Mesothelial cell of epicardium (in vitro differentiated cells): Measurements from ENCODE around the gene ANKRD11. TPM values are rescaled to one million over a fixed set of nuclear protein-coding genes. Genes with fewer than 3 reads are reported as not detected.
A peak's percentile ranks its signal among the peaks of the same experiment; 100 is the strongest.

Experiments used
- DNase-seq, 2 experiments: peaks; one replicate each; pipeline ENCODE4 v3.0.0; 2021; ENCODE audit warnings: low spot score in 2 of 2; ENCODE audit not compliant: unreplicated experiment in 2 of 2
- H3K27ac Mint-ChIP-seq: 2 replicates; pipeline ENCODE4 v1.8.0; 2021; ENCODE audit warnings: mixed read lengths
- H3K27me3 Mint-ChIP-seq: 2 replicates; pipeline ENCODE4 v1.8.0; 2021; ENCODE audit warnings: low read depth, mixed read lengths
- H3K36me3 Mint-ChIP-seq: 2 replicates; pipeline ENCODE4 v1.8.0; 2021; ENCODE audit warnings: mixed read lengths
- H3K4me1 Mint-ChIP-seq: 2 replicates; pipeline ENCODE4 v1.8.0; 2021; ENCODE audit warnings: mixed read lengths
- H3K4me3 Mint-ChIP-seq: 2 replicates; pipeline ENCODE4 v1.8.0; 2021; ENCODE audit warnings: mild to moderate bottlenecking, moderate library complexity, mixed read lengths
- H3K9me3 Mint-ChIP-seq: 2 replicates; pipeline ENCODE4 v1.8.0; 2021; ENCODE audit warnings: mixed read lengths
- total RNA-seq: library from RNA; stranded (reverse); gene quantifications from 3 replicates; pipeline ENCODE4 v1.2.1, GENCODE V29; 2021
- TF ChIP-seq, protein P1 (sequence below): fragments of 200-600 bp; sonication (generic); IDR thresholded peaks from one replicate; pipeline ENCODE4 v1.5.0; 2021; ENCODE audit warnings: antibody characterized with exemption; ENCODE audit not compliant: unreplicated experiment

The ANKRD11 gene
- total RNA-seq, 1 donor from 2014 or later: 247 TPM

DNA sequence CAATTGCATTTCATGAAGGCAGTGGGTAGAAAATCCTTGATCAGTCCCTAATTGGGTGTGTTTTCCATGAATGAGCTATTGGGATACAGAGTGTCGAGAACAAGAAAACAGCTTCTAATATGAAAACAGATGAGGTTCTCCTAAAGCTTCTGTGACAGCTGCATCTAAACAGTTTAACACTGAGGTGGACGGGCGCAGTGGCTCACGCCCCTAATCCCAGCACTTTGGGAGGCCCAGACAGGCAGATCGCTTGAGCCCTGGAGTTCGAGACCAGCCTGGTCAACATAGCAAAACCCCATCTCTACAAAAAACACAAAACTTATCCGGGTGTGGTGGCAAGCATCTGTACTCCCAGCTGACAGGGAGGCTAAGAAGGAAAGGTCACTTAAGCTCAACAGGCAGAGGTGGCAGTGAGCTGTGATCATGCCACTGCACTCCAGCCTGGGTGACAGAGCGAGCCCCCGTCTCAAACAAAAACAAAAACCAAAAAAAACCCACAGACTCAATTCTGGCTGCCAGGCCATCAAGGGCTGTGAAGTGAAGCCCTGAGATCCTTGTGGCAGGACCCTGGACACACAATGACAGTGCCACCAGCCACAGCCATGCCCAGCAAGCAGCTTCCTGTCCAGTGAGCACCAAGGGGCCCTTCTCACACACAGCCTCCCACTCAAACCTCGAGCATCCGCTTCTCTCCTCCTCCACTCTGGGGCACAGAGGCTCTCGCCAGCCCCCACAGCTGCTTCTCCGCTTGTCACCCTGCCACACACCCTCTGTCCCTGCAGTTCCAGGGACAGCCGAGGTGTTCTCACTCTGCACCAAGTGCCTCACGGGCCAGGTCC, 44.0 kb downstream of the ANKRD11 start:
- TF ChIP-seq, protein P1, sequence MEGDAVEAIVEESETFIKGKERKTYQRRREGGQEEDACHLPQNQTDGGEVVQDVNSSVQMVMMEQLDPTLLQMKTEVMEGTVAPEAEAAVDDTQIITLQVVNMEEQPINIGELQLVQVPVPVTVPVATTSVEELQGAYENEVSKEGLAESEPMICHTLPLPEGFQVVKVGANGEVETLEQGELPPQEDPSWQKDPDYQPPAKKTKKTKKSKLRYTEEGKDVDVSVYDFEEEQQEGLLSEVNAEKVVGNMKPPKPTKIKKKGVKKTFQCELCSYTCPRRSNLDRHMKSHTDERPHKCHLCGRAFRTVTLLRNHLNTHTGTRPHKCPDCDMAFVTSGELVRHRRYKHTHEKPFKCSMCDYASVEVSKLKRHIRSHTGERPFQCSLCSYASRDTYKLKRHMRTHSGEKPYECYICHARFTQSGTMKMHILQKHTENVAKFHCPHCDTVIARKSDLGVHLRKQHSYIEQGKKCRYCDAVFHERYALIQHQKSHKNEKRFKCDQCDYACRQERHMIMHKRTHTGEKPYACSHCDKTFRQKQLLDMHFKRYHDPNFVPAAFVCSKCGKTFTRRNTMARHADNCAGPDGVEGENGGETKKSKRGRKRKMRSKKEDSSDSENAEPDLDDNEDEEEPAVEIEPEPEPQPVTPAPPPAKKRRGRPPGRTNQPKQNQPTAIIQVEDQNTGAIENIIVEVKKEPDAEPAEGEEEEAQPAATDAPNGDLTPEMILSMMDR: no peak
- no peak for DNase-seq
- H3K4me3 Mint-ChIP-seq: no peak overlapping the region
- peaks cover 57% of the 10 kb centered on the region for H3K4me1 Mint-ChIP-seq
- no peaks in the 10 kb centered on the region for H3K27me3 Mint-ChIP-seq
- H3K36me3 Mint-ChIP-seq: no peaks in the 10 kb centered on the region
- no peaks in the 10 kb centered on the region for H3K9me3 Mint-ChIP-seq
- peak overlapping the region; percentile 51 for H3K27ac Mint-ChIP-seq

DNA sequence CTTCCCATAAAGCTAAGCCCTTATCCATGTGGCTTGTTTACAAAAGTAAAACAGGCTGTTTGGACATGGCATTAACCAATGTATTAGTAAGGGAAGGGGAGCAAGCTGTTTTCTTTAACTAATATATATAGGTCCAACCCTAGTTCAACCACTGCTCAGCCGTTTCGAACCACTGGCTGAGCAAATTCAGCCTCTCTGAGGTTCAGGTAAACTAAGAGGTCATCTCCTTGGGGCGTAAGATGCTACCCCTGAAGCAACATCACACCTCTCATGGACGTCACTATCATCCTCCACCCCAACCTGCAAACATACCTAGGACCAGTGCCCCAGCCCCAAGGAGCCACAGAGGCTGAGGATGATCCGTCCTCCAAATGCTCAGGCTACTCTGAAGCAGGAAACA, 45.2 kb downstream of the ANKRD11 start:
- no peak overlapping the region for H3K4me3 Mint-ChIP-seq
- TF ChIP-seq, protein P1: no peak
- no peaks in the 10 kb centered on the region for H3K27me3 Mint-ChIP-seq
- peaks cover 65% of the 10 kb centered on the region for H3K4me1 Mint-ChIP-seq
- H3K27ac Mint-ChIP-seq: peak overlapping the region; percentile 99
- H3K36me3 Mint-ChIP-seq: no peaks in the 10 kb centered on the region
- H3K9me3 Mint-ChIP-seq: no peaks in the 10 kb centered on the region
- DNase-seq: no peak

DNA sequence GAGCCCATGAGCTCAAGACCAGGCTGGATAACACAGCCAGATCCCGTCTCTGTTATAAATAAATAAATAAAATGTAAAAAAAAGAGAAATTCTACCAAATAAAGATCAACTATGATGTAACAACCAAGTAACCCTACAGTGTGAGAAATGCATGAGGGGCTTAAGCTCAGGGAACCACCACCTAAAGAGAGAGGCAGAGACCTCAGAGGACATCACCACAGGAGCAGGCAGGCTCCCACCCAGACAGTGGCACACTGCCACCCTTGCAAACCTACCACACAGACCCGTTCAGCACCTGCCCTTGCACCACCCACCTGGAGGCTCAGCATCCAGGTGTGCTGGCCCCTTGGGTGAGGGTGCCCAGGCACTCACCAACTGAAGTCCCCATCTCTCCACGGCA, 45.6 kb downstream of the ANKRD11 start:
- no peaks in the 10 kb centered on the region for H3K27me3 Mint-ChIP-seq
- H3K9me3 Mint-ChIP-seq: no peaks in the 10 kb centered on the region
- peak overlapping the region; percentile 99 for H3K27ac Mint-ChIP-seq
- no peak overlapping the region for H3K4me3 Mint-ChIP-seq
- peaks cover 66% of the 10 kb centered on the region for H3K4me1 Mint-ChIP-seq
- no peaks in the 10 kb centered on the region for H3K36me3 Mint-ChIP-seq
- TF ChIP-seq, protein P1: no peak
- DNase-seq: no peak

DNA sequence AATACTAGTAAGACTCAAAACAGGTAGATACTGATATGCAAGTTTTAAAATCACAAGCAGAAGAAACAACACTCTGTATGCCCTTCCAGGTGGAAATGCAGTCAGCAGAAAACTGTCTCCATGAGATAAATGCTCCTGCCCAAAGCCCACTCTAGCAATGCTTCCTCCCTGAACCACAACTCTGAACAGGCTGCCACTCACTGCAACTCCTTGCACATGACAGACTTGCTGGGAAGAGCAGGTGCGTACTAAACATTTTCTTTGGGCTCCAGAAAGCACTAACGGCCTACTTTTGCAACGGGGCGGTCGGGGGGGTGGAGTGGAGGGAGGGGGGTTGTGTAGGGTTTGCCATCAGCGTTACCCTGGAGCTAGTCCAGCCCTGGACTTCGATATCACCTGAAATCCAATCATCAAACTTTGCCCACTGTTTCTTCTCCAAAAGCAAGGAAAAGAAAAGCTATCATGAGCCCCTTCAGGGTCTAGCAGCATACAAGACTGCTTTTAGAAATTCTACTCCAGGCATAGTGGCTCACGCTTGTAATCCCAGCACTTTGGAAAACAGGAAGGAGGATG, 46.1 kb downstream of the ANKRD11 start:
- TF ChIP-seq, protein P1: no peak
- Mint-ChIP-seq H3K4me3 (no peak overlapping the region), H3K27me3 (no peaks in the 10 kb centered on the region), H3K9me3 (no peaks in the 10 kb centered on the region), H3K36me3 (no peaks in the 10 kb centered on the region), H3K27ac (peak overlapping the region; percentile 99), H3K4me1 (peaks cover 71% of the 10 kb centered on the region)
- DNase-seq: no peak

DNA sequence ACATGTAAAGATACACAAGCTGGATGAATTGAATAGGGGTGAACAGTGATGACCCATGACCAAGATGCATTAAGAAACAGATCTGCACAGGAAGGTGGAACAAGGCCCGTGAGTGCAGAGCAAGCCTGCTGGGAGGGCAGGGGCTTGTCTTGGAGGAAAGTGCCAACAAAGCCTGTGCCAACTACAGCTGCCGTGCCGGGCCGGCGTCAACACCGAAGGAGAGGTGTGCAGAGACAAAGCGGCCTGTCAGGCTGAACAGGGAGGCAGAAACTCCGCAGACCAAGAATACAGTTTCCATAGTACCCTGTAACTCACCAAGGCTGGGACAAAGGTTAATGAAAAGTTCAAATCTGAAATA, 46.7 kb downstream of the ANKRD11 start:
- Mint-ChIP-seq H3K27ac (peak overlapping the region; percentile 99), H3K36me3 (no peaks in the 10 kb centered on the region), H3K4me1 (peaks cover 72% of the 10 kb centered on the region), H3K4me3 (no peak overlapping the region), H3K9me3 (no peaks in the 10 kb centered on the region), H3K27me3 (no peaks in the 10 kb centered on the region)
- DNase-seq: no peak
- TF ChIP-seq, protein P1: no peak
